PFSK-1 (cell line): Measurements from ENCODE around the gene P2RY11.

Source experiments
- FOXP2 ChIP-seq: optimal IDR thresholded peaks from 2 replicates; pipeline ENCODE3; 2011; ENCODE audit warnings: borderline replicate concordance, control low read depth, inconsistent platforms; ENCODE audit not compliant: insufficient read depth; ENCODE audit errors: extremely low read length, extremely low read depth
- POLR2AphosphoS5 ChIP-seq: IDR thresholded peaks from 2 replicates; pipeline ENCODE4 v1.6.1; 2012; ENCODE audit warnings: low read depth, mild to moderate bottlenecking, control low read depth, low read length, moderate library complexity
- REST ChIP-seq, 2 experiments: IDR thresholded peaks; 2 replicates each; pipeline versions ENCODE4 v1.6.1 to v1.8.0; 2011 to 2012; ENCODE audit warnings: low read depth in 2 of 2, low read length in 2 of 2, control low read depth in 1 of 2, inconsistent platforms in 1 of 2, mild to moderate bottlenecking in 1 of 2, moderate library complexity in 1 of 2; ENCODE audit not compliant: insufficient read depth in 1 of 2
- SIN3A ChIP-seq: IDR thresholded peaks from 2 replicates; pipeline ENCODE4 v1.6.1; 2012; ENCODE audit warnings: mild to moderate bottlenecking, low read length, moderate library complexity, borderline replicate concordance; ENCODE audit not compliant: insufficient read depth
- TAF1 ChIP-seq: IDR thresholded peaks from 2 replicates; pipeline ENCODE4 v1.6.1; 2012; ENCODE audit warnings: low read length, control low read depth, borderline replicate concordance; ENCODE audit not compliant: insufficient read depth

The P2RY11 gene

GRCh38 chr19:10104130-10104513, 7.4 kb upstream of the P2RY11 start:
- TF ChIP-seq SIN3A: no peak
- no peak for TF ChIP-seq POLR2AphosphoS5
- TF ChIP-seq TAF1: no peak
- TF ChIP-seq FOXP2: no peak

- no peak for TF ChIP-seq FOXP2
- no peak for TF ChIP-seq POLR2AphosphoS5
- no peak for TF ChIP-seq SIN3A
These were observed 6.6 kb upstream of the P2RY11 start for GRCh38 chr19:10104665-10105508.

- TF ChIP-seq TAF1 (no peak), POLR2AphosphoS5 (no peak), SIN3A (no peak), REST (IDR thresholded peaks at IDR 0.05; ENCODE audit: insufficient read depth in 1 of 2, low read depth in 2 of 2, low read length in 2 of 2) (no peak), FOXP2 (no peak)
These were observed 5.9 kb upstream of the P2RY11 start for GRCh38 chr19:10105509-10106099.

- TF ChIP-seq POLR2AphosphoS5 (peak; percentile 95), REST (IDR thresholded peaks at IDR 0.05; ENCODE audit: insufficient read depth in 1 of 2, low read depth in 2 of 2, low read length in 2 of 2) (no peak; a peak in 1 of 4 replicates), SIN3A (peak; percentile 37; the same call in 1 of the 2 replicates), FOXP2 (peak; percentile 96), TAF1 (peak; percentile 92)
These were observed 5.2 kb upstream of the P2RY11 start, which contains the start of gene PPAN for GRCh38 chr19:10106100-10106936. Gene PPAN, plus strand, starts transcription at chr19:10106362. Its CDS starts 33 bp downstream, at chr19:10106395.

- TF ChIP-seq TAF1 (no peak), FOXP2 (no peak)
These were observed 4.2 kb upstream of the P2RY11 start for GRCh38 chr19:10107254-10107653.

- no peak for TF ChIP-seq POLR2AphosphoS5
- no peak for TF ChIP-seq REST (IDR thresholded peaks at IDR 0.05; ENCODE audit: insufficient read depth in 1 of 2, low read depth in 2 of 2, low read length in 2 of 2)
- TF ChIP-seq SIN3A: no peak
- no peak for TF ChIP-seq TAF1
- TF ChIP-seq FOXP2: no peak
These were observed 3.6 kb upstream of the P2RY11 start for GRCh38 chr19:10107817-10108367.
